Vagina (tissue), 2 donors: ENCODE data around the gene ADGRL3. TPM values are rescaled to one million over a fixed set of nuclear protein-coding genes. Genes with fewer than 3 reads are reported as not detected.

Experiments
- DNase-seq, 2 donors: peaks; one replicate each; pipeline ENCODE4 v3.0.0-alpha.2; 2017; ENCODE audit errors: extremely low spot score in 2 of 2
- H3K27ac ChIP-seq: fragments of 200-600 bp; sonication (generic); one replicate; pipeline ENCODE4 v1.5.1; 2019
- H3K27me3 ChIP-seq: fragments of 200-600 bp; sonication (generic); one replicate; pipeline ENCODE4 v1.5.1; 2019
- H3K36me3 ChIP-seq, 2 donors: fragments of 200-600 bp; sonication (generic); one replicate each; pipeline ENCODE4 v1.5.1; 2017 to 2019
- H3K4me1 ChIP-seq: fragments of 200-600 bp; sonication (generic); one replicate; pipeline ENCODE4 v1.5.1; 2019
- H3K4me3 ChIP-seq, 2 donors: fragments of 200-600 bp; sonication (generic); 1 replicate in 1 of 2; 2 replicates in 1 of 2; pipeline ENCODE4 v1.5.1; 2016 to 2019
- H3K9me3 ChIP-seq: fragments of 200-600 bp; sonication (generic); one replicate; pipeline ENCODE4 v1.5.1; 2019
- CTCF ChIP-seq, 3 experiments: fragments of 450-650 bp in 2 of 3; fragments of 200-600 bp in 1 of 3; sonication (generic) in 1 of 3; IDR thresholded peaks; one replicate each; pipeline ENCODE4 v1.5.1; 2017 to 2019; ENCODE audit warnings: antibody characterized with exemption in 3 of 3, mild to moderate bottlenecking in 2 of 3, moderate library complexity in 2 of 3
- POLR2A ChIP-seq, 2 donors: fragments of 450-650 bp; IDR thresholded peaks; one replicate each; pipeline ENCODE4 v1.6.1; 2017; ENCODE audit warnings: antibody characterized with exemption in 2 of 2, mild to moderate bottlenecking in 2 of 2, moderate library complexity in 2 of 2
- POLR2AphosphoS5 ChIP-seq, 2 donors: sonication (generic); formaldehyde crosslinking; IDR thresholded peaks; one replicate each; pipeline ENCODE4 v1.9.0; 2017; ENCODE audit warnings: antibody characterized with exemption in 2 of 2, mild to moderate bottlenecking in 2 of 2, low read depth in 1 of 2; ENCODE audit not compliant: insufficient read depth in 1 of 2
- intact Hi-C: fragments of 100-400 bp; cut with DNase I; formaldehyde crosslinking; loops from one replicate; pipeline ENCODE4 v1.15.1; 2023
- total RNA-seq: library from RNA; depleted of rRNA; stranded (reverse); fragments of >200 nt; gene quantifications from one replicate; pipeline ENCODE4 v1.2.3, GENCODE V29; 2016

The ADGRL3 gene
- total RNA-seq, 1 donor from 2014 or later, result 16.9 TPM

GRCh38 chr4:61533140-61533539, 333.0 kb downstream of the ADGRL3 start:
- no peak overlapping the region for H3K4me3 ChIP-seq
- H3K36me3 ChIP-seq, result no peaks in the 10 kb centered on the region
- no peak for DNase-seq
- no peaks in the 10 kb centered on the region for H3K27me3 ChIP-seq
- no peaks in the 10 kb centered on the region for H3K4me1 ChIP-seq
- H3K27ac ChIP-seq, result no peak overlapping the region
- no peaks in the 10 kb centered on the region for H3K9me3 ChIP-seq
- intact Hi-C loops, result no loop called here
- no peak for TF ChIP-seq POLR2A (IDR thresholded peaks at IDR 0.05)
- no peak for TF ChIP-seq CTCF (IDR thresholded peaks at IDR 0.05)
- no peak for TF ChIP-seq POLR2AphosphoS5 (IDR thresholded peaks at IDR 0.05; ENCODE audit: insufficient read depth in 1 of 2, low read depth in 1 of 2)

GRCh38 chr4:61540944-61541343, 340.8 kb downstream of the ADGRL3 start:
- Histone ChIP-seq H3K9me3 (no peaks in the 10 kb centered on the region), H3K4me1 (no peaks in the 10 kb centered on the region), H3K27ac (no peak overlapping the region), H3K36me3 (no peaks in the 10 kb centered on the region), H3K27me3 (no peaks in the 10 kb centered on the region), H3K4me3 (no peak overlapping the region)
- intact Hi-C loops, result no loop called here
- DNase-seq, result no peak
- no peak for TF ChIP-seq POLR2AphosphoS5 (IDR thresholded peaks at IDR 0.05; ENCODE audit: insufficient read depth in 1 of 2, low read depth in 1 of 2)
- no peak for TF ChIP-seq CTCF (IDR thresholded peaks at IDR 0.05)
- TF ChIP-seq POLR2A (IDR thresholded peaks at IDR 0.05), result no peak

- DNase-seq, result no peak
- no peak overlapping the region for H3K4me3 ChIP-seq
- H3K27me3 ChIP-seq, result no peaks in the 10 kb centered on the region
- H3K36me3 ChIP-seq, result no peaks in the 10 kb centered on the region
- TF ChIP-seq POLR2A (IDR thresholded peaks at IDR 0.05), result no peak
- no peak for TF ChIP-seq POLR2AphosphoS5 (IDR thresholded peaks at IDR 0.05; ENCODE audit: insufficient read depth in 1 of 2, low read depth in 1 of 2)
- TF ChIP-seq CTCF (IDR thresholded peaks at IDR 0.05), result no peak
- no peak overlapping the region for H3K27ac ChIP-seq
- H3K4me1 ChIP-seq, result no peaks in the 10 kb centered on the region
- intact Hi-C loops, result no loop called here
- no peaks in the 10 kb centered on the region for H3K9me3 ChIP-seq
Observed at GRCh38 chr4:61541459-61541858, 341.3 kb downstream of the ADGRL3 start.

- no peak overlapping the region for H3K27ac ChIP-seq
- no peaks in the 10 kb centered on the region for H3K36me3 ChIP-seq
- no peaks in the 10 kb centered on the region for H3K4me1 ChIP-seq
- no peak for TF ChIP-seq CTCF (IDR thresholded peaks at IDR 0.05)
- no peak for TF ChIP-seq POLR2A (IDR thresholded peaks at IDR 0.05)
- TF ChIP-seq POLR2AphosphoS5 (IDR thresholded peaks at IDR 0.05; ENCODE audit: insufficient read depth in 1 of 2, low read depth in 1 of 2), result no peak
- no peak for DNase-seq
- no peaks in the 10 kb centered on the region for H3K27me3 ChIP-seq
- no peaks in the 10 kb centered on the region for H3K9me3 ChIP-seq
- intact Hi-C loops, result no loop called here
- H3K4me3 ChIP-seq, result no peak overlapping the region
Observed at GRCh38 chr4:61543976-61544375, 343.9 kb downstream of the ADGRL3 start.

GRCh38 chr4:61545902-61546480, 345.9 kb downstream of the ADGRL3 start:
- no peaks in the 10 kb centered on the region for H3K4me1 ChIP-seq
- H3K4me3 ChIP-seq, result no peak overlapping the region
- no peak overlapping the region for H3K27ac ChIP-seq
- H3K27me3 ChIP-seq, result no peaks in the 10 kb centered on the region
- no peak for DNase-seq
- TF ChIP-seq POLR2AphosphoS5 (IDR thresholded peaks at IDR 0.05; ENCODE audit: insufficient read depth in 1 of 2, low read depth in 1 of 2) (no peak), CTCF (IDR thresholded peaks at IDR 0.05) (no peak)
- H3K9me3 ChIP-seq, result no peaks in the 10 kb centered on the region
- intact Hi-C loops, result no loop called here
- no peaks in the 10 kb centered on the region for H3K36me3 ChIP-seq
